Retinal pigment epithelial cell (primary cell): Measurements from ENCODE around the gene OLIG1.

Source experiments
- DNase-seq: peaks from one replicate; pipeline ENCODE4 v3.0.0-alpha.2; 2010; ENCODE audit warnings: low read depth
- H3K4me3 ChIP-seq: 2 replicates; pipeline ENCODE4 v1.5.1; 2011; ENCODE audit warnings: mild to moderate bottlenecking, low read length, control low read depth, moderate library complexity
- CTCF ChIP-seq: conservative IDR thresholded peaks from 2 replicates; pipeline ENCODE4 v1.5.1; 2011; ENCODE audit warnings: low read depth, low read length, control low read depth, inconsistent platforms

The OLIG1 gene

DNA sequence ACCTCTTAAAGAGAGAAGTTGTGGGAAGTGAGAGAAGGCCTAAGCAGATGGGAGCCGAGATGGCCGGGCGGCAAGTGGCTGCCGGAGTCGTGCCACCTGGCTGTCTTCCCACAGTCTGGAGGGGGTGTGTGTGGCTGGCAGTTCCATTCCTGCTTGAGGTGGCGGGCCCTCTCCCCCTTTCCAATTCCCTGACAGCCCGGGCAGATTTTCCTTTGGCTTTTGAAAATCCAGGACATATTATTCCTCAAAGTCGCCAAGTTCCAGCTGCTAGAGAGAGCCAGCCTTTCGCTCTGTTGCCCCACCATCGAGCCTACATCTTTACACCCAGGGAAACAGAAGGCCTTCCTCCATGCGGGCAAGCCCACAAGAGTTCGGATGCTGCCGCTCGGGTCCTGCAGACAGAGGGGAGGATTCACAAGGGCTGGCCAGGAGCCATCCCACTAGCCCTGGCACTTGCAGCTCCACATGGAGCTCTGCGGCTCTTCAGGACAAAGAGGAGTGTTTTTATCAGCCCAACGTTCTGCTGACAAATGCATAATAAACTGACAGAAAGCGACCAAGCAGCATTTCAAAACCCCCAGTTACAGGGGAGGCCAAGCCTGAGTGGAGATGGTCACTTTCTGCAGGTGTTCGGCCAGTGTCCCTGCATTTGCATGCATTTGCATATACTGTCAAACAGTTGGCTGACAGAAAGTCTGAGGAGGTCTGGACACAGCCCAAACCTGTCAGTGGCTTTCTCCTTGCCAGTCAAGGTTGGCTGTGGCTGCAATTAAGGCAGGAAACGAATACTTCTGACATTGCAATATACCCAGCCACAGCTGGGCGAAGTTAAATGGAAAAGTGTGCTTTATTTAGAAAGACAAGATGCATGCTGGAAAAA, 45.9 kb downstream of the OLIG1 start:
- DNase-seq: no peak
- H3K4me3 ChIP-seq: no peak overlapping the region
- TF ChIP-seq CTCF: no peak

- H3K4me3 ChIP-seq: no peak overlapping the region
- no peak for TF ChIP-seq CTCF
- no peak for DNase-seq
Measured at GRCh38 chr21:33116676-33117075, 46.7 kb downstream of the OLIG1 start.

- TF ChIP-seq CTCF: no peak
- no peak overlapping the region for H3K4me3 ChIP-seq
- DNase-seq: no peak
Measured at GRCh38 chr21:33117101-33117888, 47.4 kb downstream of the OLIG1 start.
